T-helper 17 cell (primary cell): Measurements from ENCODE around the gene PLA2G4D. TPM values are rescaled to one million over a fixed set of nuclear protein-coding genes. Genes with fewer than 3 reads are reported as not detected.

ENCODE experiments used
- ATAC-seq: fragments of 150-1000 bp; cut with Tn5 transposase; 2 replicates; pipeline ENCODE4 v1.10.0; 2021; ENCODE audit warnings: mild to moderate bottlenecking, moderate library complexity
- DNase-seq, 3 donors: peaks; one replicate each; pipeline versions ENCODE4 v3.0.0 to v3.0.0-alpha.2; 2020 to 2021
- H3K9me3 ChIP-seq: one replicate; pipeline ENCODE4 v1.7.0; 2013; ENCODE audit warnings: low read length, mild to moderate bottlenecking; ENCODE audit not compliant: control insufficient read depth, poor library complexity, severe bottlenecking
- H3K27ac Mint-ChIP-seq: one replicate; pipeline ENCODE4 v1.8.0; 2022; ENCODE audit warnings: mild to moderate bottlenecking, moderate library complexity, mixed read lengths
- H3K27me3 Mint-ChIP-seq: one replicate; pipeline ENCODE4 v1.8.0; 2022; ENCODE audit warnings: mixed read lengths
- H3K36me3 Mint-ChIP-seq: one replicate; pipeline ENCODE4 v1.8.0; 2022; ENCODE audit warnings: low read depth, mixed read lengths
- H3K4me1 Mint-ChIP-seq: one replicate; pipeline ENCODE4 v1.8.0; 2022; ENCODE audit warnings: mild to moderate bottlenecking, mixed read lengths
- H3K4me3 Mint-ChIP-seq: one replicate; pipeline ENCODE4 v1.8.0; 2022; ENCODE audit warnings: mild to moderate bottlenecking, moderate library complexity, mixed read lengths
- total RNA-seq, 4 donors: library from RNA in 2 of 4; stranded (reverse) in 2 of 4; gene quantifications; one replicate each; pipeline ENCODE4 v1.2.3 and lab custom pipeline; 2022 to 2026

PLA2G4D gene
- total RNA-seq, 2 donors from 2014 or later: not detected

DNA sequence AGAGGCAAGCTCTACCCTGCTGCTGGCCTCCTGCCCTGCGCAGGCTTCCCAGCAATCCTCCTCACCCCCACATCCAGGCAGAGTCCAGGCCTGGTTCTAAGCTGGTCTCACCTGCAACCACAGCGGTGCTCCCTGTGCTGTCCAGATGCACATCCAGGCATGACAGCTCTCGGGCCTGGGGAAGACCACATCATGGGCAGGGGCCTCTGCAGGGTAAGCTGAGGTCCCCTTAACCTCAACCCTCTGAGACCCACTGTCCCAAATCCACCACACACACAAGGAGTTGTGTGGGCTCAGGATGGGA lies 10.8 kb downstream of the PLA2G4D start:
- no peak overlapping the region for H3K4me3 Mint-ChIP-seq
- H3K36me3 Mint-ChIP-seq: no peaks in the 10 kb centered on the region
- no peaks in the 10 kb centered on the region for H3K9me3 ChIP-seq
- DNase-seq (no peak), ATAC-seq (no peak)
- H3K27ac Mint-ChIP-seq: no peak overlapping the region
- peaks cover 39% of the 10 kb centered on the region for H3K27me3 Mint-ChIP-seq
- peaks cover 14% of the 10 kb centered on the region for H3K4me1 Mint-ChIP-seq

DNA sequence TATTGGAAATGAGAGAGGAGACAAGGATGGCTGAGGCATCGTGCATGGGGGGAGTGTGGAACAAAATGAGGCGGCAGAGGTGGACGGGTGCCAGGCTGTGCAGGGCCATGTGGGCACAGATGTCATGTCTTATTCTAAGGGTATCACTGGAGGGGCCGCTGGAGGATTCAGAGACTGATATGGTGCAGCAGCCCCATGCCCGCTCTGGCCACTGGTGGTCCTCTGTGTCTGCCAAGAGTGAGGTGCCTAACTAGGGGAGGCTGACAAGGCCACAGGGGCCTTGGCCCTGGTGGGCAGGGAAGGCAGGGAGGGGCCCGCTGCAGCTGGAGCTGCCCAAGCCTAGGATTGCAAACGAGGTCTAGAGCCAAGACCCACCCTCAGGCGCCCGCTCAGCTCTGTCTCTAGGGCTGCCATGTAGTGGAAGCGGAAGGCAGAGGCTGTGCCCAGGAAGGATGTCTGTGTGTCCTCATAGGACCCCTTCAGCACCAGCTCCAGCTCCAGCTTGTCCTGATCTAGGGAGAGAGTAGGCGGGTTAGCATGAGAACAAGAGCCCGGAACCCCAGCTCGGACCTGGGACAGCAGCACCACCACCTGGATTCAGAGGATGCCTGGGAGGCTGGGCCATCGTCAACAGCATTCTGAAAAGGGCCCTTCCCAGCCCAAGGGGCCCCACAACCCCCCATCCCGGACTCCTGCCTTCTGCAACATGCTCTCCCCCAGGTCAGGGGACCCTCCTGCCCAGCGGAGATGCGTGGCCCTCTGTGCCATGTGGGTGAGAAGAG lies 11.3 kb downstream of the PLA2G4D start:
- Mint-ChIP-seq H3K4me1 (peaks cover 14% of the 10 kb centered on the region), H3K27ac (no peak overlapping the region), H3K4me3 (no peak overlapping the region), H3K36me3 (no peaks in the 10 kb centered on the region), H3K27me3 (peaks cover 37% of the 10 kb centered on the region)
- no peaks in the 10 kb centered on the region for H3K9me3 ChIP-seq
- ATAC-seq (no peak), DNase-seq (no peak)

DNA sequence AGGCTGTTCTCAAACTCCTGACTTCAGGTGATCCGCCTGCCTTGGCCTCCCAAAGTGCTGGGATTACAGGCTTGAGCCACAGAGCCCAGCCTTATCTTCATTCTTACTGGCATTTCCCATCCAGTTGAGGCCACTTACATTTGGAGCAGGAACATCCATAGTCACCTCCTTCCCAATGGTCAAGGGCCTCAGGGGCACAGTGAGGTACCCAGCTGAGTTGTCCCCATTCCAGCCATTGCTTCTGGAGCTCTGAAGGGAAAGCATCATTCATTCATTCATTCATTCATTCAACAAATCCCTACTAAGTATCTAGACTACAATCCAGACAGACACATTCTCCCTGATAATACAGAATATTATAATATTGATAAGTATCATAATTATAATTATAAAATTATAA lies 12.2 kb downstream of the PLA2G4D start:
- no peak overlapping the region for H3K4me3 Mint-ChIP-seq
- peaks cover 28% of the 10 kb centered on the region for H3K27me3 Mint-ChIP-seq
- H3K4me1 Mint-ChIP-seq: peaks cover 14% of the 10 kb centered on the region
- DNase-seq (no peak), ATAC-seq (no peak)
- H3K27ac Mint-ChIP-seq: peak overlapping the region; percentile 11
- H3K36me3 Mint-ChIP-seq: no peaks in the 10 kb centered on the region
- no peaks in the 10 kb centered on the region for H3K9me3 ChIP-seq

DNA sequence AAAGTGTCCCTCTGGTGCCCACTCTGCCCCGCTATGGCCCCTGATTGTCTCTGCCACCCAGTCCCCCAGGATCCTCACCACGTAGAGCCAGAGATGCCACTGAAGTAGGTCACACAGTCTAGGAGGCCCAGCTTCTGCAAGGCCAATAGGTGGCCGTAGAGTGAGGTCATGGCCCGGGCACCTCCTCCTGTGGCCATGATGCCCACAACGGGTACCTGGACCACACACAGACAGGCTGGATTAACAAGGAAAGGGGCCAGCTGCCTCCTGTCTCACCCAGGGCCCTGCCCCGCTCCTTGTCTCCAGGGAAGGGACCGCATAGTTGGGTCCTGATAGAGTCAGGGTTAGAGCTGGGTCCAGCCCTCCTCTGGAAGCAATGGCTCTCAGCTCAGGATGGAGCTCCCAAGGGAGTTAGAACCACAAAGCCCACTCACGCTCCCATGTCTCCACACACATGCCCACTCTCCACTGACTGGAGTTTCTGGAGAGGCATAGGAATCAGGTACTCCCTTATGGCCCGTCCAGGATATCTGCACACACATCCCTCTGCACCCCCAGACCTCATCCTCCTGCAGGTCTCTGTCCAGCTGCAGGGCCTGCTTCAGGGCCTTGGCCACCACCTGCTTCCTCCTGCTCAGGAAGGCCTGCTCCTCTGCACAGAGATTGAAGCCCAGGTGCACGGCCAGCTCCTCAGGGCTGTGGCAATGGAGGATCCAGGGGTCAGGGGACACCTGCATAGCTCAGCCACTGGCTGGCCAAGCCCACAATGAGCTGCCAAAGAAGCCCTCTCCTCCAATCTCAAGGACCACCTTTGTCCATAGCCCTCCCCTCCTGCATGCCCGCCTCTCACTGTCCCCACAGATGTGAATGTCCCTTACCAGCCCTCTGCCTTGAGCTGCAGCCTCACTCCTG lies 13.2 kb downstream of the PLA2G4D start:
- Mint-ChIP-seq H3K4me3 (no peak overlapping the region), H3K4me1 (peaks cover 12% of the 10 kb centered on the region), H3K36me3 (no peaks in the 10 kb centered on the region), H3K27me3 (peaks cover 24% of the 10 kb centered on the region), H3K27ac (no peak overlapping the region)
- DNase-seq (no peak), ATAC-seq (no peak)
- H3K9me3 ChIP-seq: no peaks in the 10 kb centered on the region

DNA sequence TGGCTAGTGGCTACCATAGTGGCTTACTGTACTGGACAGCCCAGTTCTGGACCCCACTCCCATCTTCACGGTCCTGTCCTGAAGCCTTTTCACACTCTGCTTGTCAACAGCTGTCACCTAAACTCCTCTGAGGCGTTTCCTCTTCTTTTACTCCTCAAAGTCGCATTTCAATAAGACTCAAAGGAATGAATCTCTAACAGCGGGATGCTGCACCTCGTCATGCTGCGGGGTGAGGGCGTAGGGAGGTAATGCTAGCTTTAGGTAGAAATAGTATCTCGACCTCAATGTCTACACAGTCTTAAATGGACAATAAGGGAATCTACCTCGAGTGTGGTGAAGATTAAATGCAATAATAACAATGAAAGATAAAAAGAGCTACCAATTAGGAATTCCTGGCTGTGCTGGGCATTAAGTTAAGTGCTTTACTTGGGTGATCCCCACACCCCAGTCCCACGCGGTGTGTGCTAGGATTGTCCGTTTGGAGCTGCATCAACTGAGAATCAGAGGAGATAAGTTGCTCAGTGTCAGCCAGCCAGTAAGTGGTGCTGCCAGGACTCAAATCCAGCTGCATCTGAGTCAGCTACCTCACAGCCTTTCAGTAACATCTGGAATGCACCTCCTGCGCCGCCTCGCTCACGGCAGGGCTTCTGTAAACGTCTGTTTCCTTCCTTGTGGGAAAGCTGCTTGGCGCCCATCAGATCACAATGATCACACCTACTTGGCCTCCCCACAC lies 14.0 kb downstream of the PLA2G4D start:
- no peaks in the 10 kb centered on the region for H3K9me3 ChIP-seq
- no peaks in the 10 kb centered on the region for H3K36me3 Mint-ChIP-seq
- no peak for ATAC-seq
- DNase-seq: no peak
- H3K4me3 Mint-ChIP-seq: no peak overlapping the region
- no peak overlapping the region for H3K27ac Mint-ChIP-seq
- peaks cover 24% of the 10 kb centered on the region for H3K27me3 Mint-ChIP-seq
- peaks cover 12% of the 10 kb centered on the region for H3K4me1 Mint-ChIP-seq

DNA sequence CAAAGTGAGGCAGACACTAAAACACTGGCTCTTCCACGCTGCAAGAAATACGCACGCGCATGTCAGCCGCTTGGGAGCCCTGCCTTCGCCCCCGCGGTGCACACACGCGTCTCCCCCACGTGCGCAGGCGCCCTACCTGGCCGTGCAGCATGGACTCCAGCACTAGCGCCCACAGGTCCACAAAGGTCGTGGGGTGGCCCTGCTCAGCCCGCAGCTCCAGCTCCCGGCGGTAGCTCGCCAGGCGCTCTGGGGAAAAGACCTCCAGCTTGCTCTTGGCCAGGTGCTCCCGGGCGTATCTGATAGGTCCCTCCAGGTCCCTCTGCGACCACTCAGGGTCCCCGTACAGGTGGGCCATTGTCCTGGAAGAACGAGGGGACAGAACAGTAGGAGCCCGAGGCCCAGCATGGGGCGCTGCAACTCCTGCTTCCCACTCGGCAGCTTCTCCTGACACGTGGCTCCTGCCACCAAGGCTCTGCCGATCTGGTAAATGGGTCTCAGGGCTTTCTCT lies 14.9 kb downstream of the PLA2G4D start:
- H3K36me3 Mint-ChIP-seq: no peaks in the 10 kb centered on the region

DNA sequence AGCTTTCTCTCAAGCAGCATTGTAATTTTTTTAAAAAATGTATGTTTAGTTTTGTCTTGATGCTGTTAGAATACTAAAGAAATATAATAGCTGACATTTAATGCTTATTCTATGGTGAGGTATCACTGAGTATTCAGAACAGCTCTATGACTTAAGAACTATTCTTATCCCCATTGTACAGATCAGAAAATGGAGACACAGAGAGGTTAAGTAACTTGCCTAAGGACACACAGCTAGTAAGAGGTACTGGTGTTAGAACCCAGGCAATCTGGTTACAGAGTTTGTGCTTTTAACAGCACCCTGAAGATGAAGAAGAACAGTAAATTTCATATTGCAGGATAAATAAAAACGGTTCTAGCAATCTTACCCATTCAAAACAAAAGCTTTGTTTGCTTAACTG lies 15.5 kb downstream of the PLA2G4D start:
- Mint-ChIP-seq H3K4me1 (peaks cover 5% of the 10 kb centered on the region), H3K4me3 (no peak overlapping the region), H3K27ac (no peak overlapping the region), H3K36me3 (no peaks in the 10 kb centered on the region), H3K27me3 (peaks cover 16% of the 10 kb centered on the region)
- DNase-seq (no peak), ATAC-seq (no peak)
- no peaks in the 10 kb centered on the region for H3K9me3 ChIP-seq

More for the DNA sequence above, 14.9 kb downstream of the PLA2G4D start:
- no peaks in the 10 kb centered on the region for H3K9me3 ChIP-seq
- peaks cover 22% of the 10 kb centered on the region for H3K27me3 Mint-ChIP-seq
- peaks cover 9% of the 10 kb centered on the region for H3K4me1 Mint-ChIP-seq
- no peak for DNase-seq
- no peak overlapping the region for H3K4me3 Mint-ChIP-seq
- no peak for ATAC-seq
- no peak overlapping the region for H3K27ac Mint-ChIP-seq

DNA sequence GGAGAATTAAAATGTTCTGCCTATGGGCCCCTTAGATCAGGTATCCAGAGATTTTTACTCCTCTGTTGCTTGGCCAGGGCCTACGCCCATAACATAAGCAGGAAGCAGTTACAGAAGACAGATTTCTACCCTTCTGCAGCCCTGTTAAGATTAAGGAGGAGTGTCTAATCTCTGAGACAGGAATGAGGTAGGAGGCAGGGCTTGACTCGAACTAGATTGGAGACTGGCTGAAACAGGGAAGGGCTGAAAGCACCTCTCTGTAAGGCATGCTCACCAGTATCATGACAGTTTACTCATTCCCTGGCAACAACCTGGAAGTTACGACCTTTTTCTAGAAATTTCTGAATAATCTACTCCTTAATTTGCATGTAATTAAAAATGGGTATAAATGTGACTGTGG lies 16.7 kb downstream of the PLA2G4D start:
- Mint-ChIP-seq H3K36me3 (no peaks in the 10 kb centered on the region), H3K27ac (no peak overlapping the region), H3K4me1 (peaks cover 4% of the 10 kb centered on the region), H3K4me3 (no peak overlapping the region), H3K27me3 (peaks cover 11% of the 10 kb centered on the region)
- no peak for DNase-seq
- ATAC-seq: no peak
- no peaks in the 10 kb centered on the region for H3K9me3 ChIP-seq

DNA sequence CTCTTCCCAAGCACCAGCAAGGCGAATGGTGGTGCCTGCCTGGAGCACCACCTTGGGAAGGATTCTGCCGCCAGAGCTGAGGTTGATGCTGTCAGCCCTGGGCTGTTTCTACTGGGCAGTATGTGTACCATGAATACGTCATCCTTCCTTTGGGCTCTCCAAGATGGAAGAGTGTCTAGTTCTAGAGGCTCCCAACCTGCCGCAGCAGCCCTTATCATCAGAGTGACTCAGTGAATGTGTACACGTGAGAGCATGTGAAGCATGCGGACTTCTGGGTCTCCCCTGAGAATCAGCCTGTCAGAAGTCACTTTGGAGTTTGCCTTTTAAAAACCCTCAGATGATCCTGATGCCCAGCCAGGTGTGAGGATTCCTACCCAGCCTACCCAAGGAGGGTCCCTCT lies 20.9 kb downstream of the PLA2G4D start:
- DNase-seq (no peak), ATAC-seq (no peak)
- H3K27ac Mint-ChIP-seq: no peak overlapping the region
- peaks cover 11% of the 10 kb centered on the region for H3K27me3 Mint-ChIP-seq
- H3K4me3 Mint-ChIP-seq: no peak overlapping the region
- H3K36me3 Mint-ChIP-seq: peaks cover 5% of the 10 kb centered on the region
- H3K4me1 Mint-ChIP-seq: no peaks in the 10 kb centered on the region
- H3K9me3 ChIP-seq: no peaks in the 10 kb centered on the region

DNA sequence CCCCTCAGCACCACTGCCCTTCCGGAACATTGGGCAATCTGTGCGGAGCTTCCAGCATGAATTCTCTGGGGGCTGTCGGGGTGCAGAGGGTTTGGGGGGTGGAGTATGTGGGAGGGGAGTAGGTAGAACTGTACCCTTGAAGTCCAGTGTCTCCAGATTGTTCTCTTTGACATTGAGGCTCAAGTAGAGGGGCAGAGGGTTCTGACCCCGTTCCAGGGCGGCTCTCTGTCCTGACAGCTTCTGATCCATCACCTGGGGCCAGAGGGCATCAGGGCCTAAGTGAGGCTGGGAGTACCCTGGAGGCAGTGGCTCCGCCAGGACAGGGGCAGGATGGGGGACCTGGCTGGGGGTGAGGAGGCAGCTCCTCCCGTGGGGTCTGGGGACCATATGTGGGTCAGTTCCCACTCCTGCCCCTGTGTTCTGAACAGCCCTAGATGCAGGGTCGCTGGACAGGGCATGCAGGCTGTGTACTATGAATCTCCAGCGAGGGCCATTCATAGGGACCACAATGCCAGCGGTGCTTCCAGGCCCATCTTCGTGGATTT lies 22.1 kb downstream of the PLA2G4D start:
- no peaks in the 10 kb centered on the region for H3K9me3 ChIP-seq
- H3K27me3 Mint-ChIP-seq: peaks cover 12% of the 10 kb centered on the region
- H3K4me1 Mint-ChIP-seq: no peaks in the 10 kb centered on the region
- DNase-seq (no peak), ATAC-seq (no peak)
- peaks cover 7% of the 10 kb centered on the region for H3K36me3 Mint-ChIP-seq
- H3K4me3 Mint-ChIP-seq: no peak overlapping the region
- H3K27ac Mint-ChIP-seq: no peak overlapping the region

DNA sequence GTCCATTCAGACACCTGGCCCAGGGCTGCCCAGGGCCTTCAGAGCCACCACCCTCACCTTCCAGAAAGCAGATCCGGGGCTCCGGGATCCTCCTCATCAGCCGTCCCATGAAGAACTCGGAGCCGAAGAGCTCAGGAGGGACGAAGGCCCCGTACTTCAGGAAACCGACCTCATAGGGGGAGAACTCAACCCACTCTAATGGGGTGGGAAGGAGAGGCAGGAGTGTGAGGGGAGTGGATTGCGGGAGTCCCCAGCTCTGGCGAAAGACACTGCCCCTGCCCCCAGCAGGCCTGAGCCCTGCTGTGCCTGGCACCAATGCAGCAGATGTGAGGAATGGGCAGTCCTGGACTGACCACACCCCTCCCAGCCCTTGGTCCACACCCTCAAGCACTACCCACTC lies 22.6 kb downstream of the PLA2G4D start:
- Mint-ChIP-seq H3K4me1 (no peaks in the 10 kb centered on the region), H3K4me3 (no peak overlapping the region), H3K36me3 (peaks cover 7% of the 10 kb centered on the region), H3K27ac (no peak overlapping the region), H3K27me3 (peaks cover 16% of the 10 kb centered on the region)
- H3K9me3 ChIP-seq: no peaks in the 10 kb centered on the region
- ATAC-seq: no peak
- DNase-seq: no peak

DNA sequence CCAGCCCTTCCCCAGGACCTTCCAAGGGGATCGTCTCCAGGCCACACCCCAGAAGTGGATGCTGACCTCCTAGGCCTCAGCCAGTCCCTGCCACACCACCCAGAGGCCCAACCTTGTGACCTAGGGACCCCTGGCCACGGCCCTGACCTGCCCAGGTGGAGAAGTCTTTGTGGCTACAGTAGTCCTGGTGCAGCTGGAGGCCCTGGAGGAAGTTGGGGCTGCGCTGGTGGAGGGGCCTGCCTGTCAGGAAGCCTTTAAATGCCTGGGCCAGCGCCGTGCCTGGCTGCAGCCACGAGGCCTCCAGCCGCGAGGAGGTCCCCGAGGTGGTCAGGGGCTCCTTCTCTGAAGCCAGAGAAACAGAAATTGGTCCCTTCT lies 23.4 kb downstream of the PLA2G4D start:
- H3K4me3 Mint-ChIP-seq: no peak overlapping the region
- no peak for ATAC-seq
- peaks cover 7% of the 10 kb centered on the region for H3K36me3 Mint-ChIP-seq
- peaks cover 24% of the 10 kb centered on the region for H3K27me3 Mint-ChIP-seq
- H3K27ac Mint-ChIP-seq: no peak overlapping the region
- H3K9me3 ChIP-seq: no peaks in the 10 kb centered on the region
- DNase-seq: no peak
- H3K4me1 Mint-ChIP-seq: no peaks in the 10 kb centered on the region
